Mammary epithelial cell (primary cell): ENCODE results near the gene ARHGAP44.

Experiments used
- CTCF ChIP-seq, 2 donors: IDR thresholded peaks in 1 of 2; conservative IDR thresholded peaks in 1 of 2; 2 replicates each; pipeline ENCODE4 v1.5.1; 2011 to 2012; ENCODE audit warnings: inconsistent platforms in 2 of 2, low read length in 2 of 2, mild to moderate bottlenecking in 2 of 2, control low read depth in 1 of 2, low read depth in 1 of 2; ENCODE audit not compliant: insufficient read depth in 1 of 2; ENCODE audit errors: extremely low read depth in 1 of 2
- EZH2 ChIP-seq: IDR thresholded peaks from 2 replicates; pipeline ENCODE4 v1.6.1; 2012; ENCODE audit warnings: low read length, inconsistent platforms, borderline replicate concordance

DNA sequence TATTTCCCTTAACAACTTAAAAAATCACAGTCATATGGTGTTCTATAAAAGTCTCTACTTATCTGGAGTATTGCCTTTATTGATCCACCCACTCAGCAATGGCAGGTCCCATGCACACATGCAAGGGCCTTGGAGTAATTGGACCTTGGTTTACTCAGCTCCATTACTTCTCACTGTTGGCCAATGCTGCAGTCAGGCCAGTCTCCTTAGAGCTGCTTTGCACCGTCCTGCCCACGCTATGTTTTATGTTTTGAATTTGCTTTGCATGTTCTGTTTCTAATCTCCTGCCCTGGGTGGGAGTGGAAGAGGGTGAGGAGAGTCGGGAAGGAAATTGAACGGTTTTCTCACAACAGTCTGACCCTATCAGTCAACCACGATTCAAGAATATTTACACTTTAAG, 23.6 kb downstream of the ARHGAP44 start:
- TF ChIP-seq CTCF (conservative IDR thresholded peaks at IDR 0.05 in 1 of 2, IDR thresholded peaks at IDR 0.05 in 1 of 2; ENCODE audit: extremely low read depth in 1 of 2, insufficient read depth in 1 of 2, low read depth in 1 of 2, low read length in 2 of 2) (no peak), EZH2 (no peak)
